ENCODE measurements around the gene RAB7A. TPM values are rescaled to one million over a fixed set of nuclear protein-coding genes. Genes with fewer than 3 reads are reported as not detected.
"Not testable (repeated sequence)": the region's sequence is repeated elsewhere in the genome, so short reads cannot be mapped to it uniquely, and the experiment has no call there.

RAB7A gene
- total and polyA plus RNA-seq, 2 experiments from 2014 or later, result 89.8 to 156 TPM

DNA sequence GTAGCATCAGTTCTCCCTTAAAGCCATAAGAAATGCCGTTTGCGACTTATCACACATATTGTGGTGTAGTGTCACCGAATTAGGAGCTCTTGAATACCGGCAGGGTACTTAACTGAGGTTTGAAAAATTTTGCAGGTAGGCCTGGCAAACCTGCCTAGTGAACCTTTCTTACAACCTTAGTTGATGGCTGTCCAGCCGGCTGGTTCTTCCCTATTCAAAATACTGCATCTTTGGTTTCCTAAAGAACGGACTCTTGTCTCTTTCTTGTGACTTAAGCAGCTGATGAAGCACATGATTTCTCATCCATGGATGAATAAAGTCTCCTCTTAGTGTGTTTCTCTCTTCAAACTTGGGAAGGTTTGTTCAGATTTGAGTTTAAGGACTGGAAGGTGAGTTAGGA, 1.5 kb downstream of the RAB7A start (continued):
- TF ChIP-seq, protein P1, sequence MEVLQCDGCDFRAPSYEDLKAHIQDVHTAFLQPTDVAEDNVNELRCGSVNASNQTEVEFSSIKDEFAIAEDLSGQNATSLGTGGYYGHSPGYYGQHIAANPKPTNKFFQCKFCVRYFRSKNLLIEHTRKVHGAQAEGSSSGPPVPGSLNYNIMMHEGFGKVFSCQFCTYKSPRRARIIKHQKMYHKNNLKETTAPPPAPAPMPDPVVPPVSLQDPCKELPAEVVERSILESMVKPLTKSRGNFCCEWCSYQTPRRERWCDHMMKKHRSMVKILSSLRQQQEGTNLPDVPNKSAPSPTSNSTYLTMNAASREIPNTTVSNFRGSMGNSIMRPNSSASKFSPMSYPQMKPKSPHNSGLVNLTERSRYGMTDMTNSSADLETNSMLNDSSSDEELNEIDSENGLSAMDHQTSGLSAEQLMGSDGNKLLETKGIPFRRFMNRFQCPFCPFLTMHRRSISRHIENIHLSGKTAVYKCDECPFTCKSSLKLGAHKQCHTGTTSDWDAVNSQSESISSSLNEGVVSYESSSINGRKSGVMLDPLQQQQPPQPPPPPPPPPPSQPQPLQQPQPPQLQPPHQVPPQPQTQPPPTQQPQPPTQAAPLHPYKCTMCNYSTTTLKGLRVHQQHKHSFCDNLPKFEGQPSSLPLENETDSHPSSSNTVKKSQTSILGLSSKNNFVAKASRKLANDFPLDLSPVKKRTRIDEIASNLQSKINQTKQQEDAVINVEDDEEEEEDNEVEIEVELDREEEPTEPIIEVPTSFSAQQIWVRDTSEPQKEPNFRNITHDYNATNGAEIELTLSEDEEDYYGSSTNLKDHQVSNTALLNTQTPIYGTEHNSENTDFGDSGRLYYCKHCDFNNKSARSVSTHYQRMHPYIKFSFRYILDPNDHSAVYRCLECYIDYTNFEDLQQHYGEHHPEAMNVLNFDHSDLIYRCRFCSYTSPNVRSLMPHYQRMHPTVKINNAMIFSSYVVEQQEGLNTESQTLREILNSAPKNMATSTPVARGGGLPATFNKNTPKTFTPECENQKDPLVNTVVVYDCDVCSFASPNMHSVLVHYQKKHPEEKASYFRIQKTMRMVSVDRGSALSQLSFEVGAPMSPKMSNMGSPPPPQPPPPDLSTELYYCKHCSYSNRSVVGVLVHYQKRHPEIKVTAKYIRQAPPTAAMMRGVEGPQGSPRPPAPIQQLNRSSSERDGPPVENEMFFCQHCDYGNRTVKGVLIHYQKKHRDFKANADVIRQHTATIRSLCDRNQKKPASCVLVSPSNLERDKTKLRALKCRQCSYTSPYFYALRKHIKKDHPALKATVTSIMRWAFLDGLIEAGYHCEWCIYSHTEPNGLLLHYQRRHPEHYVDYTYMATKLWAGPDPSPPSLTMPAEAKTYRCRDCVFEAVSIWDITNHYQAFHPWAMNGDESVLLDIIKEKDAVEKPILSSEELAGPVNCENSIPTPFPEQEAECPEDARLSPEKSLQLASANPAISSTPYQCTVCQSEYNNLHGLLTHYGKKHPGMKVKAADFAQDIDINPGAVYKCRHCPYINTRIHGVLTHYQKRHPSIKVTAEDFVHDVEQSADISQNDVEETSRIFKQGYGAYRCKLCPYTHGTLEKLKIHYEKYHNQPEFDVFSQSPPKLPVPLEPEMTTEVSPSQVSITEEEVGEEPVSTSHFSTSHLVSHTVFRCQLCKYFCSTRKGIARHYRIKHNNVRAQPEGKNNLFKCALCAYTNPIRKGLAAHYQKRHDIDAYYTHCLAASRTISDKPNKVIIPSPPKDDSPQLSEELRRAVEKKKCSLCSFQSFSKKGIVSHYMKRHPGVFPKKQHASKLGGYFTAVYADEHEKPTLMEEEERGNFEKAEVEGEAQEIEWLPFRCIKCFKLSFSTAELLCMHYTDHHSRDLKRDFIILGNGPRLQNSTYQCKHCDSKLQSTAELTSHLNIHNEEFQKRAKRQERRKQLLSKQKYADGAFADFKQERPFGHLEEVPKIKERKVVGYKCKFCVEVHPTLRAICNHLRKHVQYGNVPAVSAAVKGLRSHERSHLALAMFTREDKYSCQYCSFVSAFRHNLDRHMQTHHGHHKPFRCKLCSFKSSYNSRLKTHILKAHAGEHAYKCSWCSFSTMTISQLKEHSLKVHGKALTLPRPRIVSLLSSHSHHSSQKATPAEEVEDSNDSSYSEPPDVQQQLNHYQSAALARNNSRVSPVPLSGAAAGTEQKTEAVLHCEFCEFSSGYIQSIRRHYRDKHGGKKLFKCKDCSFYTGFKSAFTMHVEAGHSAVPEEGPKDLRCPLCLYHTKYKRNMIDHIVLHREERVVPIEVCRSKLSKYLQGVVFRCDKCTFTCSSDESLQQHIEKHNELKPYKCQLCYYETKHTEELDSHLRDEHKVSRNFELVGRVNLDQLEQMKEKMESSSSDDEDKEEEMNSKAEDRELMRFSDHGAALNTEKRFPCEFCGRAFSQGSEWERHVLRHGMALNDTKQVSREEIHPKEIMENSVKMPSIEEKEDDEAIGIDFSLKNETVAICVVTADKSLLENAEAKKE (CRISPR knock-in tag; IDR thresholded peaks at IDR 0.05), result no peak
- TF ChIP-seq ZNF114 (CRISPR knock-in tag; IDR thresholded peaks at IDR 0.05) (no peak), EZH2phosphoT487 (IDR thresholded peaks at IDR 0.05; ENCODE audit: unreplicated experiment) (no peak), POLR2AphosphoS5 (IDR thresholded peaks at IDR 0.05; ENCODE audit: low read depth) (no peak)

DNA sequence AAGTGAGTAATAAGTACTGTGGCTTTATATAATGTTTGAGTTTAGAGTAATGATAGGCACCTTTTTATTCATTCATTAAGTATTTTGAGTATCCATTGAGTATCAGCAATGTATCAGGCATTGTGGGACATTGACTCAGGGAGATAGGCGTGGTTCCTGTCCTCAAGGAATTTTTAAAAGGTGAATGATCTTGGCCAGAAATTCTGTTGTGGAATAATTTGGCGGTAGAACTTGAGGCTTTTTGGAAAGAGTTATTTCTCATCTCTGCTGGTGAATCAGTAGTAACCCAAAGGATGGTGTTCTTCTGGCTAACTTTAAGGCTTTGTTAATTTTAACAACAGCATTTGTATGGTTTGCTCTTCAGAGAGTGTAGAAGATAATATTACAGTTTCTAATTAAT, 2.0 kb downstream of the RAB7A start:
- ATAC-seq, result no peak
- no peak for DNase-seq (ENCODE audit: low spot score)
- TF ChIP-seq, protein P1 (CRISPR knock-in tag; IDR thresholded peaks at IDR 0.05), result no peak
- no peak for TF ChIP-seq NANOG (IDR thresholded peaks at IDR 0.05; ENCODE audit: borderline replicate concordance)
- no peak for TF ChIP-seq EZH2phosphoT487 (IDR thresholded peaks at IDR 0.05; ENCODE audit: unreplicated experiment)
- Histone ChIP-seq H2AFZ (no peak overlapping the region), H3K36me3 (ENCODE audit: insufficient read depth) (no peaks in the 10 kb centered on the region), H3K4me1 (ENCODE audit: insufficient read depth) (peaks cover 58% of the 10 kb centered on the region), H4K20me1 (replicated peaks; ENCODE audit: insufficient read depth) (peaks cover 57% of the 10 kb centered on the region), H3K4me3 (peak overlapping the region; percentile 92), H3K4me2 (peak overlapping the region; percentile 95), H3K79me2 (replicated peaks; ENCODE audit: insufficient read depth) (peaks cover 70% of the 10 kb centered on the region), H3K27me3 (ENCODE audit: insufficient read depth) (no peaks in the 10 kb centered on the region), H3K27ac (ENCODE audit: low read depth) (no peak overlapping the region), H3K9me2 (ENCODE audit: insufficient read depth) (peaks cover 8% of the 10 kb centered on the region), H3F3A (replicated peaks; ENCODE audit: low read depth) (peaks cover 5% of the 10 kb centered on the region; the same call in 1 of the 2 replicates)
- Mint-ChIP-seq H3K36me3 (ENCODE audit: low read depth) (peaks cover 16% of the 10 kb centered on the region; the same call in 2 of the 3 replicates), H3K4me3 (peak overlapping the region; percentile 90), H3K27me3 (ENCODE audit: insufficient read depth, low read depth, poor library complexity) (no peaks in the 10 kb centered on the region), H3K27ac (no peak overlapping the region; the same call in 1 of the 2 replicates), H3K4me1 (peaks cover 58% of the 10 kb centered on the region), H3K9me3 (no peaks in the 10 kb centered on the region)

DNA sequence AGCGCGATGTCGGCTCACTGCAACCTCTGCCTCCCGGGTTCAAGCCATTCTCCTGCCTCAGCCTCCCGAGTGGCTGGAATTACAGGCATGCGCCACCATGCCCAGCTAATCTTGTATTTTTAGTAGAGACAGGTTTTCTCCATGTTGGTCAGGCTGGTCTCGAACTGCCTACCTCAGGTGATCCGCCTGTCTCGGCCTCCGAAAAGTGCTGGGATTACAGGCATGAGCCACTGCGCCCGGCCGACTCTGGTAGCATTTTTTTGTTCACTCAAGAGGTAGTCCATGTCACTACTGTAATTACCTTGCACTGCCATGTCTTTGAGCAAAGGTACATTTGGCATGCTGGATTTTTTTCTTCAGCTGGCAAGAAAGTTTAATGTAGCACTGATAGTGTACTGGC, 2.5 kb downstream of the RAB7A start:
- not testable (repeated sequence) for ATAC-seq; H3F3A ChIP-seq (replicated peaks; ENCODE audit: low read depth); H3K36me3 ChIP-seq (ENCODE audit: insufficient read depth); H3K27me3 ChIP-seq (ENCODE audit: insufficient read depth); DNase-seq (ENCODE audit: low spot score); H3K27ac ChIP-seq (ENCODE audit: low read depth); H3K27ac Mint-ChIP-seq; H3K9me2 ChIP-seq (ENCODE audit: insufficient read depth); H2AFZ ChIP-seq; H3K27me3 Mint-ChIP-seq (ENCODE audit: insufficient read depth, low read depth, poor library complexity); H3K4me3 ChIP-seq; H3K9me3 Mint-ChIP-seq
- Histone ChIP-seq H3K4me1 (ENCODE audit: insufficient read depth) (peaks cover 53% of the 10 kb centered on the region), H3K4me2 (peak overlapping the region; percentile 95; the same call in 1 of the 2 replicates), H4K20me1 (replicated peaks; ENCODE audit: insufficient read depth) (peaks cover 62% of the 10 kb centered on the region), H3K79me2 (replicated peaks; ENCODE audit: insufficient read depth) (peaks cover 75% of the 10 kb centered on the region)
- peaks cover 54% of the 10 kb centered on the region for H3K4me1 Mint-ChIP-seq
- H3K4me3 Mint-ChIP-seq, result peak overlapping the region; percentile 37; the same call in 2 of the 3 replicates
- H3K36me3 Mint-ChIP-seq (ENCODE audit: low read depth), result peaks cover 16% of the 10 kb centered on the region; the same call in 2 of the 3 replicates
